B cell (primary cell): Measurements from ENCODE around the gene CFAP54. TPM values are rescaled to one million over a fixed set of nuclear protein-coding genes. Genes with fewer than 3 reads are reported as not detected.
A peak's percentile ranks its signal among the peaks of the same experiment; 100 is the strongest.

Experiments
- ATAC-seq: fragments of 200-7000 bp; cut with Tn5 transposase; one replicate; pipeline ENCODE4 v1.10.0; 2021; ENCODE audit warnings: low read depth, mild to moderate bottlenecking, moderate number of reproducible peaks, moderate library complexity
- CTCF ChIA-PET: fragments of 350-600 bp; sonication (Branson Sonifier 250); formaldehyde crosslinking; loops from one replicate; lab custom pipeline; 2021; ENCODE audit warnings: antibody characterized with exemption, inconsistent platforms; lab: Charles Lee
- POLR2A ChIA-PET: fragments of 350-600 bp; sonication (Branson Sonifier 250); formaldehyde crosslinking; loops from one replicate; lab custom pipeline; 2021; ENCODE audit warnings: antibody characterized with exemption; lab: Charles Lee
- DNase-seq: peaks from one replicate; pipeline ENCODE4 v3.0.0; 2013
- H2AFZ ChIP-seq: 2 replicates; pipeline ENCODE4 v1.6.1; 2012; ENCODE audit warnings: mild to moderate bottlenecking, low read depth, low read length; ENCODE audit not compliant: insufficient read depth, poor library complexity, severe bottlenecking
- H3K27ac ChIP-seq, 2 donors: 1 replicate in 1 of 2; 2 replicates in 1 of 2; pipeline ENCODE4 v1.5.1; 2012 to 2013; ENCODE audit warnings: low read length in 2 of 2, mild to moderate bottlenecking in 2 of 2, moderate library complexity in 1 of 2
- H3K27me3 ChIP-seq, 4 experiments: fragments of 200-600 bp in 1 of 4; sonication (generic) in 1 of 4; replicated peaks in 1 of 4; 1 replicate in 2 of 4; 2 replicates in 2 of 4; pipeline versions ENCODE4 v1.6.1 to v1.7.0; 2013 to 2016; ENCODE audit warnings: low read length in 3 of 4, mild to moderate bottlenecking in 2 of 4, mixed read lengths in 1 of 4, moderate library complexity in 1 of 4; ENCODE audit not compliant: insufficient read depth in 4 of 4, control insufficient read depth in 3 of 4; ENCODE audit errors: control extremely low read depth in 1 of 4
- H3K36me3 ChIP-seq, 2 experiments: replicated peaks in 1 of 2; 1 replicate in 1 of 2; 2 replicates in 1 of 2; pipeline versions ENCODE4 v1.6.1 to v1.7.1; 2013; ENCODE audit warnings: low read length in 1 of 2; ENCODE audit not compliant: insufficient read depth in 2 of 2, control insufficient read depth in 1 of 2; ENCODE audit errors: control extremely low read depth in 1 of 2, extremely low read depth in 1 of 2
- H3K4me1 ChIP-seq, 2 donors: fragments of 200-600 bp in 1 of 2; sonication (generic) in 1 of 2; 1 replicate in 1 of 2; 2 replicates in 1 of 2; pipeline versions ENCODE4 v1.5.1 to v1.6.1; 2013 to 2017; ENCODE audit warnings: low read length in 2 of 2; ENCODE audit not compliant: control insufficient read depth in 2 of 2, insufficient read depth in 2 of 2
- H3K4me2 ChIP-seq: replicated peaks from 2 replicates; pipeline ENCODE3; 2012; ENCODE audit warnings: mild to moderate bottlenecking, low read depth, low read length; ENCODE audit not compliant: poor library complexity, severe bottlenecking
- H3K4me3 ChIP-seq, 5 experiments: fragments of 200-600 bp in 1 of 5; sonication (generic) in 1 of 5; 1 replicate in 3 of 5; 2 replicates in 2 of 5; pipeline versions ENCODE4 v1.5.1 to v1.7.0; 2011 to 2016; ENCODE audit warnings: low read length in 4 of 5, mild to moderate bottlenecking in 4 of 5, low read depth in 2 of 5, control low read depth in 1 of 5, moderate library complexity in 1 of 5; ENCODE audit not compliant: insufficient read depth in 1 of 5; ENCODE audit errors: control extremely low read depth in 1 of 5, extremely low read depth in 1 of 5
- H3K79me2 ChIP-seq: fragments of 200-600 bp; sonication (generic); one replicate; pipeline ENCODE4 v1.6.0; 2016; ENCODE audit warnings: low read length; ENCODE audit not compliant: control insufficient read depth, insufficient read depth
- H3K9ac ChIP-seq: fragments of 200-600 bp; sonication (generic); 2 replicates; pipeline ENCODE4 v1.6.1; 2017; ENCODE audit warnings: mild to moderate bottlenecking, low read length, moderate library complexity
- H3K9me3 ChIP-seq, 3 donors: one replicate each; pipeline versions ENCODE4 v1.6.1 to v1.7.1; 2013; ENCODE audit warnings: low read length in 2 of 3; ENCODE audit not compliant: control insufficient read depth in 2 of 3, insufficient read depth in 1 of 3; ENCODE audit errors: control extremely low read depth in 1 of 3
- H4K20me1 ChIP-seq: 2 replicates; pipeline ENCODE4 v1.6.0; 2012; ENCODE audit warnings: mild to moderate bottlenecking, low read length; ENCODE audit not compliant: insufficient read depth, control insufficient read depth, poor library complexity, severe bottlenecking
- H3K27ac Mint-ChIP-seq: one replicate; pipeline ENCODE4 v1.8.0; 2021; ENCODE audit warnings: mixed read lengths
- H3K27me3 Mint-ChIP-seq: one replicate; pipeline ENCODE4 v1.8.0; 2021; ENCODE audit warnings: mixed read lengths
- H3K4me1 Mint-ChIP-seq: one replicate; pipeline ENCODE4 v1.8.0; 2021; ENCODE audit warnings: mixed read lengths
- H3K4me3 Mint-ChIP-seq: one replicate; pipeline ENCODE4 v1.8.0; 2021; ENCODE audit warnings: mixed read lengths
- H3K9me3 Mint-ChIP-seq: one replicate; pipeline ENCODE4 v1.8.0; 2022; ENCODE audit warnings: mixed read lengths; ENCODE audit not compliant: insufficient read depth
- EZH2 ChIP-seq: IDR thresholded peaks from 2 replicates; pipeline ENCODE4 v1.6.1; 2012; ENCODE audit warnings: borderline replicate concordance, low read depth, mild to moderate bottlenecking, moderate library complexity, low read length; ENCODE audit not compliant: insufficient read depth, poor library complexity, severe bottlenecking
- whole genome bisulfite sequencing: methylation state at CpG from one replicate; pipeline ENCODE4 v1.1.5; 2013; ENCODE audit warnings: missing lambda C conversion rate; ENCODE audit not compliant: insufficient coverage; 5-methylcytosine and 5-hydroxymethylcytosine counted together
- intact Hi-C: fragments of 100-400 bp; cut with micrococcal nuclease; formaldehyde crosslinking; loops from one replicate; pipeline ENCODE4 v1.10.0; 2022
- polyA plus RNA-seq: library from polyadenylated mRNA; depleted of rRNA; stranded (reverse); fragments of >200 nt; gene quantifications from 2 replicates; pipeline ENCODE4 v1.2.3, GENCODE V29; 2012
- total RNA-seq, 2 donors: library from RNA; stranded (reverse); fragments of 120-200 nt in 1 of 2; gene quantifications; 1 replicate in 1 of 2; 2 replicates in 1 of 2; pipeline versions ENCODE4 v1.2.3 to v1.2.4, GENCODE V29; 2013 to 2022
- TF ChIP-seq, protein P1 (sequence below): fragments of 200-600 bp; IDR thresholded peaks from one replicate; pipeline ENCODE4 v1.8.0; 2022; ENCODE audit warnings: antibody characterized with exemption, mild to moderate bottlenecking

The CFAP54 gene
- total and polyA plus RNA-seq, 2 donors (not counting 1 experiment from before 2014, with no cell fraction given) = 0.12 to 0.76 TPM

DNA sequence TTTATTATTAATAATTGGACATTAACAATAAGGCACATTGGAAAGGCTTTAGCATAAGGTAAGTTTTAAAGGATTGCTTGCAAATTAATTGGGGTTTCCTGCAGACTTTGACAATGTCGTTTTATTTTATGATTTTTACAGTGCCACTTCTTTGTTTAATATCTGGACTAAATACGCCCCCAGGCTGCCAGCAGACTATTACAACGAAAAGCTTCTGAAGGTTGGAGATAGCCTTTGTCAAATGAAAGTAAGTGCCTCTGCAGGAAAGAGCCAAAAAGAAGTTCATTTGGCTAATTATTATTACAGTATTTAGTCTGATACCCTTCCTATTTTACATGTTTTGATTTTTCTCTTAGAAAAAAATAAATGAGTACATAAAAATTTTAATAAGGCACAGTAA is 11.3 kb downstream of the CFAP54 start:
- Mint-ChIP-seq H3K4me3 (no peak overlapping the region), H3K27me3 (no peaks in the 10 kb centered on the region), H3K27ac (no peak overlapping the region), H3K9me3 (no peaks in the 10 kb centered on the region), H3K4me1 (peaks cover 27% of the 10 kb centered on the region)
- Histone ChIP-seq H3K9me3 (no peaks in the 10 kb centered on the region), H3K9ac (no peak overlapping the region), H2AFZ (no peak overlapping the region), H3K4me1 (peaks cover 23 to 27% of the 10 kb centered on the region in 2 donors), H3K4me3 (peak overlapping the region in 1 of 5 experiments; percentile 3), H3K4me2 (peak overlapping the region; percentile 37), H3K27me3 (no peaks in the 10 kb centered on the region), H4K20me1 (no peaks in the 10 kb centered on the region), H3K36me3 (no peaks in the 10 kb centered on the region), H3K27ac (no peak overlapping the region), H3K79me2 (no peaks in the 10 kb centered on the region)
- ChIA-PET POLR2A (no interaction called here), CTCF (interaction anchor here (1.1 to 1.3 kb wide), 2 partner anchors 12 to 100 kb away, joined by 3 to 5 read pairs; partner anchors contain the start of genes CDK17 and CFAP54)
- DNase-seq (no peak), ATAC-seq (peak; percentile 17)
- WGBS = no CpG with 5 or more reads among the region's 3 CpGs
- TF ChIP-seq, protein P1, sequence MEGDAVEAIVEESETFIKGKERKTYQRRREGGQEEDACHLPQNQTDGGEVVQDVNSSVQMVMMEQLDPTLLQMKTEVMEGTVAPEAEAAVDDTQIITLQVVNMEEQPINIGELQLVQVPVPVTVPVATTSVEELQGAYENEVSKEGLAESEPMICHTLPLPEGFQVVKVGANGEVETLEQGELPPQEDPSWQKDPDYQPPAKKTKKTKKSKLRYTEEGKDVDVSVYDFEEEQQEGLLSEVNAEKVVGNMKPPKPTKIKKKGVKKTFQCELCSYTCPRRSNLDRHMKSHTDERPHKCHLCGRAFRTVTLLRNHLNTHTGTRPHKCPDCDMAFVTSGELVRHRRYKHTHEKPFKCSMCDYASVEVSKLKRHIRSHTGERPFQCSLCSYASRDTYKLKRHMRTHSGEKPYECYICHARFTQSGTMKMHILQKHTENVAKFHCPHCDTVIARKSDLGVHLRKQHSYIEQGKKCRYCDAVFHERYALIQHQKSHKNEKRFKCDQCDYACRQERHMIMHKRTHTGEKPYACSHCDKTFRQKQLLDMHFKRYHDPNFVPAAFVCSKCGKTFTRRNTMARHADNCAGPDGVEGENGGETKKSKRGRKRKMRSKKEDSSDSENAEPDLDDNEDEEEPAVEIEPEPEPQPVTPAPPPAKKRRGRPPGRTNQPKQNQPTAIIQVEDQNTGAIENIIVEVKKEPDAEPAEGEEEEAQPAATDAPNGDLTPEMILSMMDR = no peak
- TF ChIP-seq EZH2 = no peak
- intact Hi-C loops = no loop called here

- peaks cover 20 to 24% of the 10 kb centered on the region in 2 donors for H3K4me1 ChIP-seq
- no peaks in the 10 kb centered on the region for H3K36me3 ChIP-seq
- H3K4me3 ChIP-seq = peak overlapping the region in 1 of 5 experiments; percentile 3
- TF ChIP-seq, protein P1 = no peak
- no peak for TF ChIP-seq EZH2
- H3K27ac ChIP-seq = peak overlapping the region; percentile 15 to 38
- ChIA-PET POLR2A (no interaction called here), CTCF (interaction anchor here (1.1 to 2.0 kb wide), 3 partner anchors 8 to 101 kb away, joined by 3 to 15 read pairs (median 3); partner anchors contain the start of gene CDK17)
- no peaks in the 10 kb centered on the region for H3K9me3 ChIP-seq
- ATAC-seq (peak; percentile 70), DNase-seq (no peak)
- peak overlapping the region; percentile 32 for H3K27ac Mint-ChIP-seq
- no peaks in the 10 kb centered on the region for H3K27me3 ChIP-seq
- no peak overlapping the region for H3K9ac ChIP-seq
- no peaks in the 10 kb centered on the region for H3K27me3 Mint-ChIP-seq
- no peaks in the 10 kb centered on the region for H3K9me3 Mint-ChIP-seq
- H3K4me3 Mint-ChIP-seq = peak overlapping the region; percentile 24
- no peaks in the 10 kb centered on the region for H4K20me1 ChIP-seq
- H3K4me2 ChIP-seq = peak overlapping the region; percentile 37
- WGBS = 60% methylated on average over 1 of the region's 5 CpGs
- peaks cover 27% of the 10 kb centered on the region for H3K4me1 Mint-ChIP-seq
- intact Hi-C loops = no loop called here
- H3K79me2 ChIP-seq = no peaks in the 10 kb centered on the region
- H2AFZ ChIP-seq = no peak overlapping the region
Observed at GRCh38 chr12:96501133-96501761, 11.9 kb downstream of the CFAP54 start.
